NCI-H345 treated with DMSO at 0.1 percent for 48 hours (cell line): ENCODE results near the gene COL4A5.

Source experiments
- DNase-seq: peaks from one replicate; lab custom pipeline; 2025; ENCODE audit not compliant: unreplicated experiment; lab: John Stamatoyannopoulos, UW

The COL4A5 gene

GRCh38 chrX:108737754-108738153, 298.1 kb downstream of the COL4A5 start:
- no peak for DNase-seq

- no peak for DNase-seq
Observed at GRCh38 chrX:108740299-108740774, 300.7 kb downstream of the COL4A5 start.
